ENCODE results near the gene TOP3A. TPM values are rescaled to one million over a fixed set of nuclear protein-coding genes. Genes with fewer than 3 reads are reported as not detected.

The TOP3A gene
- total and polyA plus RNA-seq, 2 of the 4 experiments (the other 2 are of a cell fraction), result 13.4 to 21.3 TPM

DNA sequence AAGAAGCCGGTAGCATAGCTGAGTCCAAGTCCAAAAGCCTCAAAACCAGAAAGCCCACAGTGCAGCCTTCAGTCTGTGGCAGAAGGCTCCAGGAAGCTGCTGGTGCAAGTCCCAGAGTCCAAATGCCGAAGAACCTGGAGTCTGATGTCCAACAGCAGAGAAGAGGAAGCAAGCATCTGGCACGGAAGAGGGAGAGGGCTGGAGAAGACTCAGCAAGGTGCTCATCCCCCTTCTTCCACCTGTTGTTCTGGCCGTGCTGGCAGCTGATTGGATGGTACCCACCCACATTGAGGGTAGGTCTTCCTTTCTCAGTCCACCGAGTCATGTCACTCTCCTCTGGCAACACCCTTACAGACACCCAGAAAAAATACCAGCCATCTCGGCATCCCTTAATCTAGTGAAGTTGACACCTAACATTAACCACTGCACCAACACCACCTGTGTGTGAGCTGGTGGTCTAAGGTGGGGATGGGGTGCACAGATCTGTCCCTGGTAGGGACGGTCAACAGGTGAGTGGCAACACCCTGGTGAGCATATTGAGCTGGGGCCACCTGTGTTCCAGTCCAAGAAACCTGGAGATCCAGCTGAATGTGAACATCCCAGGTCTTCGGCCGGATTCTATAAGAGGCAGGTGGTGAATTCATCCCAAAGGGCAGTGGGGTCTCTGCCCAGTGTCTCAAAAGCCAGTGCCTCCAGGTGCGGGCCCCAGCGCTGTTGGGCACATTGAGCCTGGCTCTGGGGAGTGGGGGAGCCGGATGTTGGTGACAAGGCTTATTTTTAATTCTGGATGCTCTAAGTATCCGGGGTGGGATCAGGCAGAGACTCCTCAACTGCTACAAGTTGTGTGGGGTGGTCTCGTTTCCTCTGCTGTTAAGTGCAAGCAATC lies 44.5 kb downstream of the TOP3A start:
- no TSS peak for BruUV-seq (replicated peaks)
- dilution Hi-C loops (cut with HindIII; ENCODE audit: low sequenced_read_pairs, unreplicated experiment), result no loop called here
- H3K27me3 ChIP-seq (ENCODE audit: control insufficient read depth, insufficient read depth, low read length), result no peaks in the 10 kb centered on the region
- H3K9ac ChIP-seq (ENCODE audit: low read depth, low read length), result no peak overlapping the region
- H3K36me3 ChIP-seq (ENCODE audit: control insufficient read depth, insufficient read depth, low read length), result peaks cover 20% of the 10 kb centered on the region
- no peak overlapping the region for H2BK20ac ChIP-seq (ENCODE audit: low read depth, low read length)
- DNase-seq (no peak), ATAC-seq (ENCODE audit: low read depth) (no peak)
- no peak overlapping the region for H2BK120ac ChIP-seq (ENCODE audit: low read depth, low read length)
- peaks cover 0 to 30% of the 10 kb centered on the region in 2 experiments; a peak in 3 of 4 replicates for H3K79me1 ChIP-seq (ENCODE audit: low read depth in 1 of 2, low read length in 2 of 2)
- H3K23ac ChIP-seq (ENCODE audit: low read depth, low read length), result no peak overlapping the region
- peaks cover 13% of the 10 kb centered on the region for H3K4me1 ChIP-seq (ENCODE audit: control insufficient read depth, insufficient read depth, low read length)
- H3K9me1 ChIP-seq (ENCODE audit: insufficient read depth, low read length), result peaks cover 22% of the 10 kb centered on the region
- no peak overlapping the region for H3K4me3 ChIP-seq (ENCODE audit: insufficient read depth, low read depth, low read length)
- H3K4me2 ChIP-seq (ENCODE audit: low read depth, low read length), result no peak overlapping the region
- H3K56ac ChIP-seq (ENCODE audit: extremely low read depth, insufficient read depth, low read length), result no peak overlapping the region
- peak overlapping the region; percentile 59 for H2AK9ac ChIP-seq (replicated peaks; ENCODE audit: low read depth, low read length, poor library complexity)
- H3K27ac ChIP-seq (ENCODE audit: insufficient read depth, low read length), result no peak overlapping the region
- intact Hi-C loops (cut with micrococcal nuclease), result no loop called here
- ChIA-PET CTCF (no interaction called here), POLR2A (ENCODE audit: unreplicated experiment) (no interaction called here)
- H3K9me3 ChIP-seq (ENCODE audit: control insufficient read depth, insufficient read depth, low read length), result no peaks in the 10 kb centered on the region
- no peak overlapping the region for H2AK5ac ChIP-seq (ENCODE audit: low read depth, low read length)
- in situ Hi-C loops (cut with MboI; ENCODE audit: low sequenced_read_pairs), result no loop called here
- no peak for TF ChIP-seq CHD1 (IDR thresholded peaks at IDR 0.05; ENCODE audit: low read depth, low read length)
- TF ChIP-seq USF2 (IDR thresholded peaks at IDR 0.05; ENCODE audit: low read depth, low read length), result no peak
- no peak for TF ChIP-seq ELK1 (IDR thresholded peaks at IDR 0.05; ENCODE audit: borderline replicate concordance, low read depth, low read length)
- no peak for TF ChIP-seq MAZ (IDR thresholded peaks at IDR 0.05; ENCODE audit: borderline replicate concordance, low read depth, low read length)
- no peak for TF ChIP-seq MAFK (IDR thresholded peaks at IDR 0.05; ENCODE audit: low read depth, low read length)
- no peak for TF ChIP-seq SMC3 (IDR thresholded peaks at IDR 0.05; ENCODE audit: low read depth, low read length)
- TF ChIP-seq RCOR1 (IDR thresholded peaks at IDR 0.05; ENCODE audit: insufficient replicate concordance, low read length), result no peak
- no peak for TF ChIP-seq POLR2A (IDR thresholded peaks at IDR 0.05; ENCODE audit: low read depth, low read length)
- TF ChIP-seq BHLHE40 (IDR thresholded peaks at IDR 0.05; ENCODE audit: low read depth, low read length), result no peak
- no peak for TF ChIP-seq FOS (IDR thresholded peaks at IDR 0.05; ENCODE audit: low read depth, low read length)
- no peak for TF ChIP-seq MXI1 (IDR thresholded peaks at IDR 0.05; ENCODE audit: borderline replicate concordance, low read depth, low read length)
- no peak for TF ChIP-seq CEBPB (IDR thresholded peaks at IDR 0.05; ENCODE audit: low read depth, low read length)
- TF ChIP-seq, protein P1, sequence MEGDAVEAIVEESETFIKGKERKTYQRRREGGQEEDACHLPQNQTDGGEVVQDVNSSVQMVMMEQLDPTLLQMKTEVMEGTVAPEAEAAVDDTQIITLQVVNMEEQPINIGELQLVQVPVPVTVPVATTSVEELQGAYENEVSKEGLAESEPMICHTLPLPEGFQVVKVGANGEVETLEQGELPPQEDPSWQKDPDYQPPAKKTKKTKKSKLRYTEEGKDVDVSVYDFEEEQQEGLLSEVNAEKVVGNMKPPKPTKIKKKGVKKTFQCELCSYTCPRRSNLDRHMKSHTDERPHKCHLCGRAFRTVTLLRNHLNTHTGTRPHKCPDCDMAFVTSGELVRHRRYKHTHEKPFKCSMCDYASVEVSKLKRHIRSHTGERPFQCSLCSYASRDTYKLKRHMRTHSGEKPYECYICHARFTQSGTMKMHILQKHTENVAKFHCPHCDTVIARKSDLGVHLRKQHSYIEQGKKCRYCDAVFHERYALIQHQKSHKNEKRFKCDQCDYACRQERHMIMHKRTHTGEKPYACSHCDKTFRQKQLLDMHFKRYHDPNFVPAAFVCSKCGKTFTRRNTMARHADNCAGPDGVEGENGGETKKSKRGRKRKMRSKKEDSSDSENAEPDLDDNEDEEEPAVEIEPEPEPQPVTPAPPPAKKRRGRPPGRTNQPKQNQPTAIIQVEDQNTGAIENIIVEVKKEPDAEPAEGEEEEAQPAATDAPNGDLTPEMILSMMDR (conservative IDR thresholded peaks at IDR 0.05; ENCODE audit: low read depth, low read length), result no peak
- TF ChIP-seq RFX5 (IDR thresholded peaks at IDR 0.05; ENCODE audit: low read depth, low read length), result no peak
- no peak for TF ChIP-seq RAD21 (IDR thresholded peaks at IDR 0.05; ENCODE audit: low read length)
- no peak overlapping the region for H3K4ac ChIP-seq (ENCODE audit: low read depth, low read length)
- H4K8ac ChIP-seq (ENCODE audit: low read depth in 2 of 2, low read length in 2 of 2), result no peak overlapping the region
- no peak overlapping the region for H2BK5ac ChIP-seq (ENCODE audit: low read depth, low read length, poor library complexity, severe bottlenecking)
- WGBS, 2 experiments (ENCODE audit: extremely low coverage in 2 of 2, insufficient read length in 1 of 2), result 88% methylated on average over 6 of the region's 14 CpGs; no CpG with 5 or more reads in 1 of the 2 experiments
- no peak overlapping the region for H4K5ac ChIP-seq (ENCODE audit: low read depth, low read length)
- no peak overlapping the region for H2AFZ ChIP-seq (replicated peaks; ENCODE audit: low read length, poor library complexity)
- no peak overlapping the region for H2BK15ac ChIP-seq (ENCODE audit: low read depth, low read length)
- H3K18ac ChIP-seq (ENCODE audit: low read depth, low read length), result no peak overlapping the region
- no peak overlapping the region for H3K14ac ChIP-seq (replicated peaks; ENCODE audit: low read depth, low read length)
- peaks cover 3% of the 10 kb centered on the region; the same call in 1 of the 2 replicates for H4K20me1 ChIP-seq (ENCODE audit: insufficient read depth, low read length)
- no peak overlapping the region for H4K91ac ChIP-seq (ENCODE audit: insufficient read depth, low read depth, low read length)

Data from IMR-90 (cell line).